ENCODE measurements around the gene PBOV1.

- TF ChIP-seq, protein P1, sequence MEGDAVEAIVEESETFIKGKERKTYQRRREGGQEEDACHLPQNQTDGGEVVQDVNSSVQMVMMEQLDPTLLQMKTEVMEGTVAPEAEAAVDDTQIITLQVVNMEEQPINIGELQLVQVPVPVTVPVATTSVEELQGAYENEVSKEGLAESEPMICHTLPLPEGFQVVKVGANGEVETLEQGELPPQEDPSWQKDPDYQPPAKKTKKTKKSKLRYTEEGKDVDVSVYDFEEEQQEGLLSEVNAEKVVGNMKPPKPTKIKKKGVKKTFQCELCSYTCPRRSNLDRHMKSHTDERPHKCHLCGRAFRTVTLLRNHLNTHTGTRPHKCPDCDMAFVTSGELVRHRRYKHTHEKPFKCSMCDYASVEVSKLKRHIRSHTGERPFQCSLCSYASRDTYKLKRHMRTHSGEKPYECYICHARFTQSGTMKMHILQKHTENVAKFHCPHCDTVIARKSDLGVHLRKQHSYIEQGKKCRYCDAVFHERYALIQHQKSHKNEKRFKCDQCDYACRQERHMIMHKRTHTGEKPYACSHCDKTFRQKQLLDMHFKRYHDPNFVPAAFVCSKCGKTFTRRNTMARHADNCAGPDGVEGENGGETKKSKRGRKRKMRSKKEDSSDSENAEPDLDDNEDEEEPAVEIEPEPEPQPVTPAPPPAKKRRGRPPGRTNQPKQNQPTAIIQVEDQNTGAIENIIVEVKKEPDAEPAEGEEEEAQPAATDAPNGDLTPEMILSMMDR (IDR thresholded peaks at IDR 0.05; ENCODE audit: poor library complexity): no peak
- TF ChIP-seq EZH2 (IDR thresholded peaks at IDR 0.05; ENCODE audit: borderline replicate concordance): no peak
These were observed 23.1 kb upstream of the PBOV1 start for GRCh38 chr6:138241381-138241780.
